ENCODE data around the gene KCNT2. TPM values are rescaled to one million over a fixed set of nuclear protein-coding genes. Genes with fewer than 3 reads are reported as not detected.

Gene KCNT2
- total and polyA plus RNA-seq, 4 donors = 1.7 to 11.2 (median 6.8) TPM

GRCh38 chr1:196651079-196651478, 42.8 kb upstream of the KCNT2 start:
- Histone ChIP-seq H3K36me3 (ENCODE audit: control insufficient read depth in 4 of 4, insufficient read depth in 3 of 4, low read depth in 1 of 4, low read length in 3 of 4) (no peaks in the 10 kb centered on the region), H3K27me3 (ENCODE audit: control insufficient read depth in 4 of 4, insufficient read depth in 4 of 4, low read length in 3 of 4) (no peaks in the 10 kb centered on the region), H3K9ac (ENCODE audit: low read depth in 1 of 2, low read length in 2 of 2) (peak overlapping the region; percentile 90 to 98), H3K4me3 (ENCODE audit: low read depth in 1 of 3, low read length in 3 of 3) (peak overlapping the region; percentile 62 to 74 (median 70)), H3K4me1 (ENCODE audit: control insufficient read depth in 4 of 4, insufficient read depth in 4 of 4, low read length in 3 of 4) (peaks cover 0 to 8% (median 3%) of the 10 kb centered on the region in 4 donors), H3K27ac (ENCODE audit: low read depth in 1 of 2, low read length in 2 of 2) (peak overlapping the region; percentile 84 to 94), H3K9me3 (ENCODE audit: control insufficient read depth in 4 of 4, low read length in 3 of 4) (no peaks in the 10 kb centered on the region)
- DNase-seq (ENCODE audit: low spot score) = no peak
- TF ChIP-seq CTCF (IDR thresholded peaks at IDR 0.05; ENCODE audit: low read depth, low read length, missing input control) (no peak), REST (IDR thresholded peaks at IDR 0.05) (no peak), GABPA (IDR thresholded peaks at IDR 0.05 in 1 of 2, conservative IDR thresholded peaks at IDR 0.05 in 1 of 2) (no peak), HNF4A (conservative IDR thresholded peaks at IDR 0.05) (no peak)
- 62% methylated on average over 3 of the region's 3 CpGs for WGBS

GRCh38 chr1:196650403-196650802, 42.2 kb upstream of the KCNT2 start:
- no peak for DNase-seq (ENCODE audit: low spot score)
- Histone ChIP-seq H3K9ac (ENCODE audit: low read depth in 1 of 2, low read length in 2 of 2) (no peak overlapping the region), H3K9me3 (ENCODE audit: control insufficient read depth in 4 of 4, low read length in 3 of 4) (no peaks in the 10 kb centered on the region), H3K27ac (ENCODE audit: low read depth in 1 of 2, low read length in 2 of 2) (no peak overlapping the region), H3K27me3 (ENCODE audit: control insufficient read depth in 4 of 4, insufficient read depth in 4 of 4, low read length in 3 of 4) (no peaks in the 10 kb centered on the region), H3K4me1 (ENCODE audit: control insufficient read depth in 4 of 4, insufficient read depth in 4 of 4, low read length in 3 of 4) (peaks cover 0 to 8% (median 3%) of the 10 kb centered on the region in 4 donors), H3K36me3 (ENCODE audit: control insufficient read depth in 4 of 4, insufficient read depth in 3 of 4, low read depth in 1 of 4, low read length in 3 of 4) (no peaks in the 10 kb centered on the region), H3K4me3 (ENCODE audit: low read depth in 1 of 3, low read length in 3 of 3) (no peak overlapping the region)
- WGBS = 93% methylated on average over 12 of the region's 12 CpGs
- TF ChIP-seq NR2F2 (IDR thresholded peaks at IDR 0.05) (no peak), RXRA (IDR thresholded peaks at IDR 0.05) (no peak), MAX (IDR thresholded peaks at IDR 0.05) (no peak), FOXA2 (IDR thresholded peaks at IDR 0.05) (no peak)

- no peak overlapping the region for H3K4me3 ChIP-seq (ENCODE audit: low read depth in 1 of 3, low read length in 3 of 3)
- H3K27ac ChIP-seq (ENCODE audit: low read depth in 1 of 2, low read length in 2 of 2) = no peak overlapping the region
- peaks cover 0 to 8% (median 3%) of the 10 kb centered on the region in 4 donors for H3K4me1 ChIP-seq (ENCODE audit: control insufficient read depth in 4 of 4, insufficient read depth in 4 of 4, low read length in 3 of 4)
- H3K36me3 ChIP-seq (ENCODE audit: control insufficient read depth in 4 of 4, insufficient read depth in 3 of 4, low read depth in 1 of 4, low read length in 3 of 4) = no peaks in the 10 kb centered on the region
- no peak overlapping the region for H3K9ac ChIP-seq (ENCODE audit: low read depth in 1 of 2, low read length in 2 of 2)
- no peak for DNase-seq (ENCODE audit: low spot score)
- H3K27me3 ChIP-seq (ENCODE audit: control insufficient read depth in 4 of 4, insufficient read depth in 4 of 4, low read length in 3 of 4) = no peaks in the 10 kb centered on the region
- 95% methylated on average over 12 of the region's 12 CpGs for WGBS
- H3K9me3 ChIP-seq (ENCODE audit: control insufficient read depth in 4 of 4, low read length in 3 of 4) = no peaks in the 10 kb centered on the region
- no peak for TF ChIP-seq HNF4G (IDR thresholded peaks at IDR 0.05)
- no peak for TF ChIP-seq FOXA1 (IDR thresholded peaks at IDR 0.05)
- no peak for TF ChIP-seq GABPA (IDR thresholded peaks at IDR 0.05 in 1 of 2, conservative IDR thresholded peaks at IDR 0.05 in 1 of 2)
- TF ChIP-seq ATF3 (IDR thresholded peaks at IDR 0.05) = no peak
- TF ChIP-seq CTCF (IDR thresholded peaks at IDR 0.05; ENCODE audit: low read depth, low read length, missing input control) = no peak
- no peak for TF ChIP-seq JUND (IDR thresholded peaks at IDR 0.05)
- no peak for TF ChIP-seq RAD21 (IDR thresholded peaks at IDR 0.05)
- no peak for TF ChIP-seq ZBTB33 (IDR thresholded peaks at IDR 0.05)
These were observed 41.8 kb upstream of the KCNT2 start for GRCh38 chr1:196649990-196650389.

All from liver (tissue), 9 donors.